ENCODE measurements around the gene CFAP53. TPM values are rescaled to one million over a fixed set of nuclear protein-coding genes. Genes with fewer than 3 reads are reported as not detected.

The CFAP53 gene
- total and polyA plus RNA-seq, 2 of the 13 experiments (the other 11 are each of a cell fraction or from before 2014, with no cell fraction given): 0.05 to 0.07 TPM

GRCh38 chr18:50285071-50285470 is 18.8 kb upstream of the CFAP53 start (continued):
- TF ChIP-seq PRDM15 (CRISPR knock-in tag; IDR thresholded peaks at IDR 0.05) (no peak), NR3C1 (CRISPR knock-in tag; IDR thresholded peaks at IDR 0.05) (no peak), ZBTB14 (CRISPR knock-in tag; IDR thresholded peaks at IDR 0.05) (no peak), ZNF703 (CRISPR knock-in tag; IDR thresholded peaks at IDR 0.05; ENCODE audit: borderline replicate concordance) (no peak), TIGD3 (CRISPR knock-in tag; IDR thresholded peaks at IDR 0.05; ENCODE audit: borderline replicate concordance) (no peak)
